ENCODE results near the gene ANKRD55. TPM values are rescaled to one million over a fixed set of nuclear protein-coding genes. Genes with fewer than 3 reads are reported as not detected.
A peak's percentile ranks its signal among the peaks of the same experiment; 100 is the strongest.

Gene ANKRD55
- total RNA-seq, 2 donors from 2014 or later: 0.27 to 0.29 TPM

DNA sequence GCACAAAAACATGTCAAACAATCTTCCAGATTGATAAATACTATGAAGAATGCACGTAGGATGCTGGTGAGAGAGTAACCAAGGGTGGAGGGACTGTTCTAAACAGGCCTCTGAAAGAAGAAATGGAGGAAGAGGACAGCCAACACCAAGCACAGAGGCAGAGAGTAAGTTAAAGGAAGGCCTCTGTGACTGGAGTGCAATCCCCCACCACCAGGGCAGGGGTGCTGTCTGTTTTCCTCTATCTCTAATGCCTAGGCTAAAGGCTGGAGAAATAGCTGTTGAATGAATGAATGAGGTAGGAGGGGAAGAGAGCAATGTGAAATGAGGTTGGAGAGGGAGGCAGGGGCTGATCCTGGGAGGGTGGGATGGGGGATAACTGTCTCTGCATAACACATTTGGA, 88.9 kb downstream of the ANKRD55 start:
- Mint-ChIP-seq H3K36me3 (ENCODE audit: low read depth) (no peaks in the 10 kb centered on the region), H3K27ac (no peak overlapping the region), H3K4me1 (peaks cover 40% of the 10 kb centered on the region), H3K27me3 (ENCODE audit: insufficient read depth) (no peaks in the 10 kb centered on the region), H3K9me3 (no peaks in the 10 kb centered on the region), H3K4me3 (no peak overlapping the region)
- WGBS, 2 experiments (ENCODE audit: insufficient coverage in 1 of 2, insufficient read length in 1 of 2): 89% methylated on average over 1 of the region's 1 CpG; no CpG with 5 or more reads in 1 of the 2 experiments
- no peak for DNase-seq
- Histone ChIP-seq H3K4me1 (ENCODE audit: control insufficient read depth, insufficient read depth, low read length) (peaks cover 6% of the 10 kb centered on the region), H3K9me3 (ENCODE audit: control insufficient read depth, low read length) (no peaks in the 10 kb centered on the region), H3K27me3 (ENCODE audit: control insufficient read depth, insufficient read depth, low read length, poor library complexity, severe bottlenecking) (no peaks in the 10 kb centered on the region), H3K9ac (ENCODE audit: extremely low read depth, low read length, poor library complexity, severe bottlenecking) (no peak overlapping the region), H3K36me3 (ENCODE audit: control insufficient read depth, insufficient read depth, low read length) (no peaks in the 10 kb centered on the region), H3K27ac (ENCODE audit: low read depth, low read length) (no peak overlapping the region), H3K4me3 (ENCODE audit: low read length) (no peak overlapping the region)
- peak; percentile 55 for TF ChIP-seq CTCF (conservative IDR thresholded peaks at IDR 0.05)

GRCh38 chr5:56143373-56143714, 89.8 kb downstream of the ANKRD55 start:
- Mint-ChIP-seq H3K36me3 (ENCODE audit: low read depth) (no peaks in the 10 kb centered on the region), H3K9me3 (no peaks in the 10 kb centered on the region), H3K27me3 (ENCODE audit: insufficient read depth) (no peaks in the 10 kb centered on the region), H3K4me3 (no peak overlapping the region), H3K27ac (no peak overlapping the region), H3K4me1 (peaks cover 36% of the 10 kb centered on the region)
- H3K9me3 ChIP-seq (ENCODE audit: control insufficient read depth, low read length): no peaks in the 10 kb centered on the region
- WGBS, 2 experiments (ENCODE audit: insufficient coverage in 1 of 2, insufficient read length in 1 of 2): 71 to 91% methylated on average over 1 to 2 of the region's 2 CpGs
- peaks cover 6% of the 10 kb centered on the region for H3K4me1 ChIP-seq (ENCODE audit: control insufficient read depth, insufficient read depth, low read length)
- no peak for DNase-seq
- H3K36me3 ChIP-seq (ENCODE audit: control insufficient read depth, insufficient read depth, low read length): no peaks in the 10 kb centered on the region
- H3K4me3 ChIP-seq (ENCODE audit: low read length): no peak overlapping the region
- no peaks in the 10 kb centered on the region for H3K27me3 ChIP-seq (ENCODE audit: control insufficient read depth, insufficient read depth, low read length, poor library complexity, severe bottlenecking)
- no peak overlapping the region for H3K27ac ChIP-seq (ENCODE audit: low read depth, low read length)
- H3K9ac ChIP-seq (ENCODE audit: extremely low read depth, low read length, poor library complexity, severe bottlenecking): no peak overlapping the region
- TF ChIP-seq CTCF (conservative IDR thresholded peaks at IDR 0.05): no peak

GRCh38 chr5:56142614-56143372, 90.3 kb downstream of the ANKRD55 start:
- Histone ChIP-seq H3K27ac (ENCODE audit: low read depth, low read length) (no peak overlapping the region), H3K27me3 (ENCODE audit: control insufficient read depth, insufficient read depth, low read length, poor library complexity, severe bottlenecking) (no peaks in the 10 kb centered on the region), H3K4me3 (ENCODE audit: low read length) (no peak overlapping the region), H3K4me1 (ENCODE audit: control insufficient read depth, insufficient read depth, low read length) (peaks cover 6% of the 10 kb centered on the region), H3K9ac (ENCODE audit: extremely low read depth, low read length, poor library complexity, severe bottlenecking) (no peak overlapping the region), H3K36me3 (ENCODE audit: control insufficient read depth, insufficient read depth, low read length) (no peaks in the 10 kb centered on the region), H3K9me3 (ENCODE audit: control insufficient read depth, low read length) (no peaks in the 10 kb centered on the region)
- TF ChIP-seq CTCF (conservative IDR thresholded peaks at IDR 0.05): no peak
- H3K9me3 Mint-ChIP-seq: no peaks in the 10 kb centered on the region
- no peaks in the 10 kb centered on the region for H3K36me3 Mint-ChIP-seq (ENCODE audit: low read depth)
- 91 to 92% methylated on average over 3 to 5 of the region's 5 CpGs for WGBS, 2 experiments (ENCODE audit: insufficient coverage in 1 of 2, insufficient read length in 1 of 2)
- no peaks in the 10 kb centered on the region for H3K27me3 Mint-ChIP-seq (ENCODE audit: insufficient read depth)
- no peak for DNase-seq
- H3K4me1 Mint-ChIP-seq: peaks cover 34% of the 10 kb centered on the region
- no peak overlapping the region for H3K27ac Mint-ChIP-seq
- no peak overlapping the region for H3K4me3 Mint-ChIP-seq

Data from endodermal cell (in vitro differentiated cells).